ENCODE data around the gene NAA38.

DNA sequence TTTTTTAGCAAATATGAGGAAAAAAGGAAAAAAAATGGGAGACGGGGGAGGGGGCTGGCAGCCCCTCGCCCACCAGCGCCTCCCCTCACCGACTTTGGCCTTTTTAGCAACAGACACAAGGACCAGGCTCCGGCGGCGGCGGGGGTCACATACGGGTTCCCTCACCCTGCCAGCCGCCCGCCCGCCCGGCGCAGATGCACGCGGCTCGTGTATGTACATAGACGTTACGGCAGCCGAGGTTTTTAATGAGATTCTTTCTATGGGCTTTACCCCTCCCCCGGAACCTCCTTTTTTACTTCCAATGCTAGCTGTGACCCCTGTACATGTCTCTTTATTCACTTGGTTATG lies 3.7 kb downstream of the NAA38 start:
- TF ChIP-seq, protein P1, sequence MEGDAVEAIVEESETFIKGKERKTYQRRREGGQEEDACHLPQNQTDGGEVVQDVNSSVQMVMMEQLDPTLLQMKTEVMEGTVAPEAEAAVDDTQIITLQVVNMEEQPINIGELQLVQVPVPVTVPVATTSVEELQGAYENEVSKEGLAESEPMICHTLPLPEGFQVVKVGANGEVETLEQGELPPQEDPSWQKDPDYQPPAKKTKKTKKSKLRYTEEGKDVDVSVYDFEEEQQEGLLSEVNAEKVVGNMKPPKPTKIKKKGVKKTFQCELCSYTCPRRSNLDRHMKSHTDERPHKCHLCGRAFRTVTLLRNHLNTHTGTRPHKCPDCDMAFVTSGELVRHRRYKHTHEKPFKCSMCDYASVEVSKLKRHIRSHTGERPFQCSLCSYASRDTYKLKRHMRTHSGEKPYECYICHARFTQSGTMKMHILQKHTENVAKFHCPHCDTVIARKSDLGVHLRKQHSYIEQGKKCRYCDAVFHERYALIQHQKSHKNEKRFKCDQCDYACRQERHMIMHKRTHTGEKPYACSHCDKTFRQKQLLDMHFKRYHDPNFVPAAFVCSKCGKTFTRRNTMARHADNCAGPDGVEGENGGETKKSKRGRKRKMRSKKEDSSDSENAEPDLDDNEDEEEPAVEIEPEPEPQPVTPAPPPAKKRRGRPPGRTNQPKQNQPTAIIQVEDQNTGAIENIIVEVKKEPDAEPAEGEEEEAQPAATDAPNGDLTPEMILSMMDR (IDR thresholded peaks at IDR 0.05; ENCODE audit: insufficient read depth, low read depth, low read length) = no peak
- no peak for TF ChIP-seq EZH2 (IDR thresholded peaks at IDR 0.05; ENCODE audit: insufficient read depth, low read length)

Measured in astrocyte (in vitro differentiated cells and primary cell).